Smooth muscle cell (in vitro differentiated cells): ENCODE measurements around the gene SGSH. TPM values are rescaled to one million over a fixed set of nuclear protein-coding genes. Genes with fewer than 3 reads are reported as not detected.

ENCODE experiments used
- DNase-seq: peaks from one replicate; lab custom pipeline; 2025; ENCODE audit not compliant: unreplicated experiment; lab: John Stamatoyannopoulos, UW
- H2AFZ ChIP-seq: fragments of 200-600 bp; sonication (generic); 2 replicates; pipeline ENCODE4 v1.6.0; 2016; ENCODE audit warnings: antibody characterized with exemption, low read depth, mild to moderate bottlenecking
- H3F3A ChIP-seq: fragments of 200-600 bp; sonication (generic); 2 replicates; pipeline ENCODE4 v1.6.0; 2017; ENCODE audit warnings: antibody characterized with exemption, low read depth
- H3K27ac ChIP-seq: fragments of 200-600 bp; sonication (generic); 2 replicates; pipeline ENCODE4 v1.5.1; 2016; ENCODE audit warnings: low read depth, mild to moderate bottlenecking
- H3K27me3 ChIP-seq: fragments of 200-600 bp; sonication (generic); 2 replicates; pipeline ENCODE4 v1.6.1; 2016; ENCODE audit warnings: low read depth, mild to moderate bottlenecking
- H3K36me3 ChIP-seq: fragments of 200-600 bp; sonication (generic); 2 replicates; pipeline ENCODE4 v1.5.1; 2016; ENCODE audit warnings: low read depth
- H3K4me1 ChIP-seq: fragments of 200-600 bp; sonication (generic); 2 replicates; pipeline ENCODE4 v1.5.1; 2016; ENCODE audit warnings: low read depth
- H3K4me2 ChIP-seq: fragments of 200-600 bp; sonication (generic); 2 replicates; pipeline ENCODE4 v1.6.0; 2016; ENCODE audit warnings: mild to moderate bottlenecking
- H3K4me3 ChIP-seq: fragments of 200-600 bp; sonication (generic); 2 replicates; pipeline ENCODE4 v1.5.1; 2016; ENCODE audit warnings: mild to moderate bottlenecking
- H3K79me2 ChIP-seq: fragments of 200-600 bp; sonication (generic); 2 replicates; pipeline ENCODE4 v1.6.0; 2016; ENCODE audit warnings: low read depth, mild to moderate bottlenecking
- H3K9ac ChIP-seq: fragments of 200-600 bp; sonication (generic); 2 replicates; pipeline ENCODE4 v1.6.0; 2016; ENCODE audit warnings: low read depth
- H3K9me3 ChIP-seq: fragments of 200-600 bp; sonication (generic); replicated peaks from 2 replicates; pipeline ENCODE4 v1.5.1; 2016; ENCODE audit warnings: low read depth
- H4K20me1 ChIP-seq: fragments of 200-600 bp; sonication (generic); 2 replicates; pipeline ENCODE4 v1.6.0; 2016; ENCODE audit warnings: low read depth
- CTCF ChIP-seq: fragments of 200-600 bp; sonication (generic); IDR thresholded peaks from 2 replicates; pipeline ENCODE4 v1.5.1; 2017; ENCODE audit warnings: borderline replicate concordance, mild to moderate bottlenecking, antibody characterized with exemption; ENCODE audit not compliant: insufficient read depth, poor library complexity, severe bottlenecking
- WGBS: methylation state at CpG from one replicate; pipeline ENCODE4 v1.1.7; 2016; ENCODE audit warnings: low lambda C conversion rate; 5-methylcytosine and 5-hydroxymethylcytosine counted together
- polyA plus RNA-seq: library from polyadenylated mRNA; unstranded; fragments of >200 nt; fragmentation: Nextera tagmentation; extraction: Ambion mirVana; gene quantifications from 2 replicates; pipeline ENCODE4 v1.2.1, GENCODE V29; 2016
- total RNA-seq: library from RNA; depleted of rRNA; stranded (reverse); fragments of >200 nt; gene quantifications from 2 replicates; pipeline ENCODE4 v1.2.3, GENCODE V29; 2014

Gene SGSH
- total and polyA plus RNA-seq, 2 experiments from 2014 or later, result 5.8 to 29.2 TPM

- peaks cover 10% of the 10 kb centered on the region for H3K9me3 ChIP-seq
- H3K79me2 ChIP-seq, result no peaks in the 10 kb centered on the region
- H3K9ac ChIP-seq, result no peak overlapping the region
- no peak overlapping the region for H3K4me3 ChIP-seq
- no peaks in the 10 kb centered on the region for H4K20me1 ChIP-seq
- H2AFZ ChIP-seq, result no peak overlapping the region
- TF ChIP-seq CTCF, result no peak
- WGBS, result 90% methylated on average over 4 of the region's 4 CpGs
- peaks cover 19% of the 10 kb centered on the region for H3K36me3 ChIP-seq
- no peak for DNase-seq
- H3K4me2 ChIP-seq, result no peak overlapping the region
- no peaks in the 10 kb centered on the region for H3K4me1 ChIP-seq
- H3F3A ChIP-seq, result no peaks in the 10 kb centered on the region
- no peak overlapping the region for H3K27ac ChIP-seq
- H3K27me3 ChIP-seq, result no peaks in the 10 kb centered on the region
These were observed 8.9 kb upstream of the SGSH start for GRCh38 chr17:80229011-80229410.

GRCh38 chr17:80228477-80228876 lies 8.3 kb upstream of the SGSH start:
- Histone ChIP-seq H3K4me1 (no peaks in the 10 kb centered on the region), H3K9me3 (peaks cover 8% of the 10 kb centered on the region), H4K20me1 (no peaks in the 10 kb centered on the region), H3K27me3 (no peaks in the 10 kb centered on the region), H3K4me3 (no peak overlapping the region), H3F3A (no peaks in the 10 kb centered on the region), H2AFZ (no peak overlapping the region), H3K36me3 (peaks cover 18% of the 10 kb centered on the region), H3K79me2 (no peaks in the 10 kb centered on the region), H3K4me2 (no peak overlapping the region), H3K27ac (no peak overlapping the region), H3K9ac (no peak overlapping the region)
- no peak for TF ChIP-seq CTCF
- no peak for DNase-seq
- WGBS, result 95% methylated on average over 14 of the region's 14 CpGs

GRCh38 chr17:80227666-80228065 lies 7.5 kb upstream of the SGSH start:
- H3K4me3 ChIP-seq, result no peak overlapping the region
- H3K79me2 ChIP-seq, result no peaks in the 10 kb centered on the region
- H3F3A ChIP-seq, result no peaks in the 10 kb centered on the region
- H2AFZ ChIP-seq, result no peak overlapping the region
- no peak overlapping the region for H3K4me2 ChIP-seq
- H3K9me3 ChIP-seq, result peaks cover 1% of the 10 kb centered on the region
- no peak overlapping the region for H3K27ac ChIP-seq
- H3K27me3 ChIP-seq, result no peaks in the 10 kb centered on the region
- no peak overlapping the region for H3K9ac ChIP-seq
- no peak for DNase-seq
- WGBS, result 95% methylated on average over 11 of the region's 11 CpGs
- no peaks in the 10 kb centered on the region for H4K20me1 ChIP-seq
- H3K36me3 ChIP-seq, result peaks cover 12% of the 10 kb centered on the region
- no peaks in the 10 kb centered on the region for H3K4me1 ChIP-seq
- TF ChIP-seq CTCF, result no peak

- Histone ChIP-seq H3K27ac (no peak overlapping the region), H2AFZ (no peak overlapping the region), H4K20me1 (no peaks in the 10 kb centered on the region), H3K9ac (no peak overlapping the region), H3K79me2 (no peaks in the 10 kb centered on the region), H3K27me3 (no peaks in the 10 kb centered on the region), H3K4me2 (no peak overlapping the region), H3K9me3 (no peaks in the 10 kb centered on the region), H3F3A (no peaks in the 10 kb centered on the region), H3K4me1 (no peaks in the 10 kb centered on the region), H3K36me3 (peaks cover 7% of the 10 kb centered on the region), H3K4me3 (no peak overlapping the region)
- TF ChIP-seq CTCF, result no peak
- no peak for DNase-seq
- WGBS, result 100% methylated on average over 4 of the region's 4 CpGs
These were observed 7.0 kb upstream of the SGSH start for GRCh38 chr17:80227156-80227555.
